GM12865 (cell line): ENCODE results near the gene KIF5A.
"Not testable (repeated sequence)": the region's sequence is repeated elsewhere in the genome, so short reads cannot be mapped to it uniquely, and the experiment has no call there.

Source experiments
- DNase-seq: peaks from one replicate; pipeline ENCODE4 v3.0.0; 2010; ENCODE audit warnings: low read depth
- H3K4me3 ChIP-seq: 2 replicates; pipeline ENCODE4 v1.5.1; 2011; ENCODE audit warnings: mild to moderate bottlenecking, low read depth, low read length, control low read depth
- CTCF ChIP-seq: IDR thresholded peaks from 2 replicates; pipeline ENCODE4 v1.5.1; 2011; ENCODE audit warnings: low read length, control low read depth, low read depth, inconsistent platforms; ENCODE audit not compliant: insufficient read depth; ENCODE audit errors: missing control alignments

KIF5A gene

GRCh38 chr12:57564178-57564740 lies 14.4 kb downstream of the KIF5A start:
- TF ChIP-seq CTCF: no peak
- DNase-seq: no peak

GRCh38 chr12:57568838-57569237 lies 19.0 kb downstream of the KIF5A start:
- no peak overlapping the region for H3K4me3 ChIP-seq
- DNase-seq: no peak
- no peak for TF ChIP-seq CTCF

More at GRCh38 chr12:57564178-57564740, 14.4 kb downstream of the KIF5A start:
- no peak overlapping the region for H3K4me3 ChIP-seq

- DNase-seq: no peak
- no peak overlapping the region for H3K4me3 ChIP-seq
- TF ChIP-seq CTCF: no peak
Measured at GRCh38 chr12:57569858-57570257, 20.0 kb downstream of the KIF5A start.

- H3K4me3 ChIP-seq, DNase-seq: not testable (repeated sequence)
Measured at GRCh38 chr12:57570438-57570837, 20.6 kb downstream of the KIF5A start.

GRCh38 chr12:57571926-57572762 lies 22.3 kb downstream of the KIF5A start:
- no peak overlapping the region for H3K4me3 ChIP-seq
- TF ChIP-seq CTCF: no peak
- no peak for DNase-seq

GRCh38 chr12:57574795-57575194 lies 25.0 kb downstream of the KIF5A start:
- H3K4me3 ChIP-seq: no peak overlapping the region
- no peak for DNase-seq
- TF ChIP-seq CTCF: no peak

GRCh38 chr12:57575771-57576612 lies 26.1 kb downstream of the KIF5A start:
- no peak for TF ChIP-seq CTCF
- no peak for DNase-seq
- no peak overlapping the region for H3K4me3 ChIP-seq
